GM12878 (cell line): Measurements from ENCODE around the gene OLR1. TPM values are rescaled to one million over a fixed set of nuclear protein-coding genes. Genes with fewer than 3 reads are reported as not detected.

Experiments used
- ATF7 ChIP-seq: fragments of 450-650 bp; IDR thresholded peaks from 2 replicates; pipeline ENCODE4 v1.6.1; 2016; ENCODE audit warnings: low read depth, mild to moderate bottlenecking
- BACH1 ChIP-seq: fragments of 450-650 bp; IDR thresholded peaks from 2 replicates; pipeline ENCODE4 v1.6.1; 2017; ENCODE audit warnings: mild to moderate bottlenecking, borderline replicate concordance
- BCL11A ChIP-seq: IDR thresholded peaks from 2 replicates; pipeline ENCODE4 v1.6.1; 2011; ENCODE audit warnings: low read depth, low read length
- BMI1 ChIP-seq: fragments of 450-650 bp; IDR thresholded peaks from 2 replicates; pipeline ENCODE4 v1.6.1; 2016; ENCODE audit warnings: mild to moderate bottlenecking, moderate library complexity, borderline replicate concordance
- CBFB ChIP-seq: IDR thresholded peaks from 2 replicates; pipeline ENCODE4 v1.6.1; 2016; ENCODE audit warnings: antibody characterized with exemption, low read depth
- CREM ChIP-seq: IDR thresholded peaks from 2 replicates; pipeline ENCODE4 v1.6.1; 2014; ENCODE audit warnings: antibody characterized with exemption, low read depth
- EP300 ChIP-seq, 2 experiments: fragments of 150-350 bp in 1 of 2; IDR thresholded peaks; 2 replicates each; pipeline ENCODE4 v1.6.1; 2011 to 2012; ENCODE audit warnings: low read depth in 2 of 2, low read length in 2 of 2, borderline replicate concordance in 1 of 2, improper control_type of control experiment in 1 of 2, inconsistent platforms in 1 of 2; ENCODE audit not compliant: control insufficient read depth in 1 of 2
- FOXM1 ChIP-seq: IDR thresholded peaks from 2 replicates; pipeline ENCODE4 v1.6.1; 2012; ENCODE audit warnings: low read depth, mild to moderate bottlenecking, inconsistent platforms, low read length, moderate library complexity
- IKZF1 ChIP-seq: fragments of 450-650 bp; conservative IDR thresholded peaks from 2 replicates; pipeline ENCODE4 v1.6.1; 2017; ENCODE audit warnings: antibody characterized with exemption, mild to moderate bottlenecking
- IRF4 ChIP-seq: IDR thresholded peaks from 2 replicates; pipeline ENCODE4 v1.6.1; 2011; ENCODE audit warnings: low read depth, low read length
- JUNB ChIP-seq: IDR thresholded peaks from 2 replicates; pipeline ENCODE4 v1.6.1; 2016; ENCODE audit warnings: antibody characterized with exemption, mild to moderate bottlenecking
- LARP7 ChIP-seq: fragments of 450-650 bp; IDR thresholded peaks from 2 replicates; pipeline ENCODE4 v1.6.1; 2017; ENCODE audit warnings: mild to moderate bottlenecking
- MEF2B ChIP-seq: fragments of 450-650 bp; IDR thresholded peaks from 2 replicates; pipeline ENCODE4 v1.6.1; 2018; ENCODE audit warnings: mild to moderate bottlenecking, moderate library complexity; ENCODE audit not compliant: partially characterized antibody, poor library complexity, severe bottlenecking
- MTA2 ChIP-seq: fragments of 450-650 bp; IDR thresholded peaks from 2 replicates; pipeline ENCODE4 v1.6.1; 2016; ENCODE audit warnings: low read depth, mild to moderate bottlenecking, moderate library complexity
- MTA3 ChIP-seq: IDR thresholded peaks from 2 replicates; pipeline ENCODE4 v1.6.1; 2012; ENCODE audit warnings: low read length, inconsistent platforms, borderline replicate concordance
- MYB ChIP-seq: fragments of 150-350 bp; IDR thresholded peaks from 2 replicates; pipeline ENCODE4 v1.6.1; 2014; ENCODE audit warnings: mild to moderate bottlenecking, low read depth, low read length, borderline replicate concordance
- NFIC ChIP-seq: IDR thresholded peaks from 2 replicates; pipeline ENCODE4 v1.6.1; 2012; ENCODE audit warnings: low read depth, mild to moderate bottlenecking, inconsistent platforms, low read length, moderate library complexity
- PML ChIP-seq: IDR thresholded peaks from 2 replicates; pipeline ENCODE4 v1.6.1; 2012; ENCODE audit warnings: low read length, inconsistent platforms
- RFX5 ChIP-seq: IDR thresholded peaks from 2 replicates; pipeline ENCODE4 v1.6.1; 2011; ENCODE audit warnings: low read depth, low read length, improper control_type of control experiment
- SP1 ChIP-seq: IDR thresholded peaks from one replicate; pipeline ENCODE4 v1.6.1; 2011; ENCODE audit warnings: low read depth, low read length
- ZNF217 ChIP-seq: fragments of 450-650 bp; IDR thresholded peaks from 2 replicates; pipeline ENCODE4 v1.6.1; 2017; ENCODE audit warnings: antibody characterized with exemption, mild to moderate bottlenecking
- polyA plus RNA-seq, 11 experiments: library from polyadenylated mRNA; depleted of rRNA in 4 of 11; unstranded in 6 of 11; stranded (reverse) in 5 of 11; fragments of >200 nt; fragmentation: Nextera tagmentation in 4 of 11; fragmentation: Illumina TruSeq in 1 of 11; extraction: Ambion mirVana in 4 of 11; extraction: Trizol in 1 of 11; gene quantifications; 1 replicate in 1 of 11; 2 replicates in 10 of 11; pipeline versions ENCODE4 v1.2.1 to v1.2.3, GENCODE V29; 2011 to 2016; ENCODE audit warnings: inconsistent platforms in 2 of 11, missing spikeins in 2 of 11, low read depth in 1 of 11
- total RNA-seq, 4 experiments: library from RNA; depleted of rRNA in 3 of 4; stranded (reverse); fragments of >200 nt in 3 of 4; fragmentation: Illumina TruSeq in 1 of 4; extraction: Trizol in 1 of 4; gene quantifications; 2 replicates each; pipeline versions ENCODE4 v1.2.1 to v1.2.3, GENCODE V29; 2013 to 2021
- TF ChIP-seq, protein P1 (sequence below), 3 experiments: IDR thresholded peaks in 2 of 3; conservative IDR thresholded peaks in 1 of 3; 2 replicates each; pipeline ENCODE4 v1.5.1; 2011; ENCODE audit warnings: low read depth in 3 of 3, low read length in 3 of 3, mild to moderate bottlenecking in 3 of 3, control low read depth in 2 of 3, moderate library complexity in 2 of 3, inconsistent platforms in 1 of 3, mixed read lengths in 1 of 3; ENCODE audit not compliant: control insufficient read depth in 2 of 3, insufficient read depth in 1 of 3; ENCODE audit errors: extremely low read depth in 1 of 3
- TF ChIP-seq, protein P2 (sequence below): fragments of 450-650 bp; formaldehyde crosslinking; IDR thresholded peaks from 2 replicates; pipeline ENCODE4 v1.5.0; 2022; ENCODE audit warnings: mild to moderate bottlenecking, missing genetic modification characterization
- TF ChIP-seq, protein P3 (sequence below): fragments of 450-650 bp; IDR thresholded peaks from 2 replicates; pipeline ENCODE4 v1.6.1; 2016; ENCODE audit warnings: mild to moderate bottlenecking

Gene OLR1
- total and polyA plus RNA-seq, 10 of the 15 experiments (the other 5 are each of a cell fraction or from before 2014, with no cell fraction given): 0.08 TPM; not detected in 9

DNA sequence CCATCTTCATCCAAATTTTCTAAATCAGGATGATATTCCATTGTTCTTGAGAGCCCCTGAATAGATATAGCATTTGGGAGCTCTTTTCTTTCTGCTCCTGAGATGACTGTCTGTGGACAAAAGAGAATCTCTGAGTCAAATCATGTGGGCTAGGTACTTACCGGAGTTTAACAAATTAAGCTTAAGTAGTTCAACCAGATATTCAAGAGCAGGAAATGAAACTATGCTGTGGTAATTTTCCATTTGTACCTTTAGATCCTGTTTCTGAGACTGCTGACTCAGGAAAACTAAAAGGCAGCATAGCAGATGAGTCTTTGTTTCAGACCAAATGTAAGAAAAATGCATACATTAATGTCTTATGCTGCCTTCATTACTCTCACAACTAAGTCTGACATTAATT is 41.9 kb downstream of the OLR1 start, which contains the start of gene CLEC7A (continued):
- TF ChIP-seq ZNF217 (peak; percentile 97), CBFB (no peak; the same call in 1 of the 2 replicates), BACH1 (0 out of 2 replicates have a peak, but pooled peaks have one; percentile 43), JUNB (peak; percentile 91), RFX5 (no peak), PML (peak; percentile 36; the same call in 1 of the 2 replicates), MTA2 (peak; percentile 91), BMI1 (peak; percentile 69), MYB (no peak), ATF7 (peak; percentile 47; the same call in 1 of the 2 replicates), IKZF1 (peak; percentile 92), MTA3 (peak; percentile 89; the same call in 1 of the 2 replicates), IRF4 (peak; percentile 95), MEF2B (peak; percentile 54), BCL11A (peak; percentile 90), SP1 (no peak), EP300 (IDR thresholded peaks at IDR 0.05; ENCODE audit: borderline replicate concordance in 1 of 2, control insufficient read depth in 1 of 2, low read depth in 2 of 2, low read length in 2 of 2) (peak; percentile 63 to 81), FOXM1 (peak; percentile 79), NFIC (peak; percentile 95), CREM (peak; percentile 41; the same call in 1 of the 2 replicates), LARP7 (no peak)
- TF ChIP-seq, protein P1, sequence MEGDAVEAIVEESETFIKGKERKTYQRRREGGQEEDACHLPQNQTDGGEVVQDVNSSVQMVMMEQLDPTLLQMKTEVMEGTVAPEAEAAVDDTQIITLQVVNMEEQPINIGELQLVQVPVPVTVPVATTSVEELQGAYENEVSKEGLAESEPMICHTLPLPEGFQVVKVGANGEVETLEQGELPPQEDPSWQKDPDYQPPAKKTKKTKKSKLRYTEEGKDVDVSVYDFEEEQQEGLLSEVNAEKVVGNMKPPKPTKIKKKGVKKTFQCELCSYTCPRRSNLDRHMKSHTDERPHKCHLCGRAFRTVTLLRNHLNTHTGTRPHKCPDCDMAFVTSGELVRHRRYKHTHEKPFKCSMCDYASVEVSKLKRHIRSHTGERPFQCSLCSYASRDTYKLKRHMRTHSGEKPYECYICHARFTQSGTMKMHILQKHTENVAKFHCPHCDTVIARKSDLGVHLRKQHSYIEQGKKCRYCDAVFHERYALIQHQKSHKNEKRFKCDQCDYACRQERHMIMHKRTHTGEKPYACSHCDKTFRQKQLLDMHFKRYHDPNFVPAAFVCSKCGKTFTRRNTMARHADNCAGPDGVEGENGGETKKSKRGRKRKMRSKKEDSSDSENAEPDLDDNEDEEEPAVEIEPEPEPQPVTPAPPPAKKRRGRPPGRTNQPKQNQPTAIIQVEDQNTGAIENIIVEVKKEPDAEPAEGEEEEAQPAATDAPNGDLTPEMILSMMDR (IDR thresholded peaks at IDR 0.05 in 2 of 3, conservative IDR thresholded peaks at IDR 0.05 in 1 of 3; ENCODE audit: control insufficient read depth in 2 of 3, extremely low read depth in 1 of 3, insufficient read depth in 1 of 3, low read depth in 3 of 3, low read length in 3 of 3): no peak
- TF ChIP-seq, protein P2, sequence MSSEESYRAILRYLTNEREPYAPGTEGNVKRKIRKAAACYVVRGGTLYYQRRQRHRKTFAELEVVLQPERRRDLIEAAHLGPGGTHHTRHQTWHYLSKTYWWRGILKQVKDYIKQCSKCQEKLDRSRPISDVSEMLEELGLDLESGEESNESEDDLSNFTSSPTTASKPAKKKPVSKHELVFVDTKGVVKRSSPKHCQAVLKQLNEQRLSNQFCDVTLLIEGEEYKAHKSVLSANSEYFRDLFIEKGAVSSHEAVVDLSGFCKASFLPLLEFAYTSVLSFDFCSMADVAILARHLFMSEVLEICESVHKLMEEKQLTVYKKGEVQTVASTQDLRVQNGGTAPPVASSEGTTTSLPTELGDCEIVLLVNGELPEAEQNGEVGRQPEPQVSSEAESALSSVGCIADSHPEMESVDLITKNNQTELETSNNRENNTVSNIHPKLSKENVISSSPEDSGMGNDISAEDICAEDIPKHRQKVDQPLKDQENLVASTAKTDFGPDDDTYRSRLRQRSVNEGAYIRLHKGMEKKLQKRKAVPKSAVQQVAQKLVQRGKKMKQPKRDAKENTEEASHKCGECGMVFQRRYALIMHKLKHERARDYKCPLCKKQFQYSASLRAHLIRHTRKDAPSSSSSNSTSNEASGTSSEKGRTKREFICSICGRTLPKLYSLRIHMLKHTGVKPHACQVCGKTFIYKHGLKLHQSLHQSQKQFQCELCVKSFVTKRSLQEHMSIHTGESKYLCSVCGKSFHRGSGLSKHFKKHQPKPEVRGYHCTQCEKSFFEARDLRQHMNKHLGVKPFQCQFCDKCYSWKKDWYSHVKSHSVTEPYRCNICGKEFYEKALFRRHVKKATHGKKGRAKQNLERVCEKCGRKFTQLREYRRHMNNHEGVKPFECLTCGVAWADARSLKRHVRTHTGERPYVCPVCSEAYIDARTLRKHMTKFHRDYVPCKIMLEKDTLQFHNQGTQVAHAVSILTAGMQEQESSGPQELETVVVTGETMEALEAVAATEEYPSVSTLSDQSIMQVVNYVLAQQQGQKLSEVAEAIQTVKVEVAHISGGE (CRISPR knock-in tag): no peak
- TF ChIP-seq, protein P3, sequence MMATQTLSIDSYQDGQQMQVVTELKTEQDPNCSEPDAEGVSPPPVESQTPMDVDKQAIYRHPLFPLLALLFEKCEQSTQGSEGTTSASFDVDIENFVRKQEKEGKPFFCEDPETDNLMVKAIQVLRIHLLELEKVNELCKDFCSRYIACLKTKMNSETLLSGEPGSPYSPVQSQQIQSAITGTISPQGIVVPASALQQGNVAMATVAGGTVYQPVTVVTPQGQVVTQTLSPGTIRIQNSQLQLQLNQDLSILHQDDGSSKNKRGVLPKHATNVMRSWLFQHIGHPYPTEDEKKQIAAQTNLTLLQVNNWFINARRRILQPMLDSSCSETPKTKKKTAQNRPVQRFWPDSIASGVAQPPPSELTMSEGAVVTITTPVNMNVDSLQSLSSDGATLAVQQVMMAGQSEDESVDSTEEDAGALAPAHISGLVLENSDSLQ: no peak
